ENCODE results near the gene TXNRD2. TPM values are rescaled to one million over a fixed set of nuclear protein-coding genes. Genes with fewer than 3 reads are reported as not detected.
A peak's percentile ranks its signal among the peaks of the same experiment; 100 is the strongest.

Gene TXNRD2
- total RNA-seq, 1 experiment from 2014 or later, result 5.0 TPM

GRCh38 chr22:19892925-19893324 lies 48.7 kb downstream of the TXNRD2 start:
- H3K36me3 ChIP-seq (replicated peaks; ENCODE audit: control insufficient read depth, insufficient read depth, low read length), result no peaks in the 10 kb centered on the region
- no peak overlapping the region for H3K4me3 ChIP-seq (ENCODE audit: insufficient read depth, low read depth, low read length)
- DNase-seq, result no peak
- no peaks in the 10 kb centered on the region for H3K27me3 ChIP-seq (ENCODE audit: control insufficient read depth, insufficient read depth, low read length)

GRCh38 chr22:19892257-19892879 lies 49.2 kb downstream of the TXNRD2 start:
- Histone ChIP-seq H3K4me3 (ENCODE audit: insufficient read depth, low read depth, low read length) (no peak overlapping the region), H3K27me3 (ENCODE audit: control insufficient read depth, insufficient read depth, low read length) (no peaks in the 10 kb centered on the region), H3K36me3 (replicated peaks; ENCODE audit: control insufficient read depth, insufficient read depth, low read length) (no peaks in the 10 kb centered on the region)
- peak; percentile 88 for DNase-seq

- DNase-seq, result peak; percentile 93
- H3K36me3 ChIP-seq (replicated peaks; ENCODE audit: control insufficient read depth, insufficient read depth, low read length), result no peaks in the 10 kb centered on the region
- H3K27me3 ChIP-seq (ENCODE audit: control insufficient read depth, insufficient read depth, low read length), result no peaks in the 10 kb centered on the region
- H3K4me3 ChIP-seq (ENCODE audit: insufficient read depth, low read depth, low read length), result no peak overlapping the region
Observed at GRCh38 chr22:19891317-19892256, 50.0 kb downstream of the TXNRD2 start.

- no peaks in the 10 kb centered on the region for H3K27me3 ChIP-seq (ENCODE audit: control insufficient read depth, insufficient read depth, low read length)
- DNase-seq, result no peak
Observed at GRCh38 chr22:19890502-19891316, 50.9 kb downstream of the TXNRD2 start.

GRCh38 chr22:19889951-19890350 lies 51.7 kb downstream of the TXNRD2 start:
- Histone ChIP-seq H3K4me3 (ENCODE audit: insufficient read depth, low read depth, low read length) (no peak overlapping the region), H3K36me3 (replicated peaks; ENCODE audit: control insufficient read depth, insufficient read depth, low read length) (no peaks in the 10 kb centered on the region), H3K27me3 (ENCODE audit: control insufficient read depth, insufficient read depth, low read length) (no peaks in the 10 kb centered on the region)
- peak; percentile 49 for DNase-seq

More at GRCh38 chr22:19890502-19891316, 50.9 kb downstream of the TXNRD2 start:
- Histone ChIP-seq H3K36me3 (replicated peaks; ENCODE audit: control insufficient read depth, insufficient read depth, low read length) (no peaks in the 10 kb centered on the region), H3K4me3 (ENCODE audit: insufficient read depth, low read depth, low read length) (no peak overlapping the region)

- no peaks in the 10 kb centered on the region for H3K27me3 ChIP-seq (ENCODE audit: control insufficient read depth, insufficient read depth, low read length)
- no peak overlapping the region for H3K4me3 ChIP-seq (ENCODE audit: insufficient read depth, low read depth, low read length)
- peak; percentile 60 for DNase-seq
- no peaks in the 10 kb centered on the region for H3K36me3 ChIP-seq (replicated peaks; ENCODE audit: control insufficient read depth, insufficient read depth, low read length)
Observed at GRCh38 chr22:19888131-19888746, 53.4 kb downstream of the TXNRD2 start.

- H3K27me3 ChIP-seq (ENCODE audit: control insufficient read depth, insufficient read depth, low read length), result no peaks in the 10 kb centered on the region
- no peak overlapping the region for H3K4me3 ChIP-seq (ENCODE audit: insufficient read depth, low read depth, low read length)
- no peaks in the 10 kb centered on the region for H3K36me3 ChIP-seq (replicated peaks; ENCODE audit: control insufficient read depth, insufficient read depth, low read length)
- peak; percentile 36 for DNase-seq
Observed at GRCh38 chr22:19887256-19887985, 54.2 kb downstream of the TXNRD2 start.

GRCh38 chr22:19886605-19887255 lies 54.9 kb downstream of the TXNRD2 start:
- DNase-seq, result peak; percentile 59
- Histone ChIP-seq H3K36me3 (replicated peaks; ENCODE audit: control insufficient read depth, insufficient read depth, low read length) (no peaks in the 10 kb centered on the region), H3K4me3 (ENCODE audit: insufficient read depth, low read depth, low read length) (no peak overlapping the region), H3K27me3 (ENCODE audit: control insufficient read depth, insufficient read depth, low read length) (no peaks in the 10 kb centered on the region)

- no peaks in the 10 kb centered on the region for H3K36me3 ChIP-seq (replicated peaks; ENCODE audit: control insufficient read depth, insufficient read depth, low read length)
- no peak overlapping the region for H3K4me3 ChIP-seq (ENCODE audit: insufficient read depth, low read depth, low read length)
- DNase-seq, result peak; percentile 51
- H3K27me3 ChIP-seq (ENCODE audit: control insufficient read depth, insufficient read depth, low read length), result no peaks in the 10 kb centered on the region
Observed at GRCh38 chr22:19885841-19886592, 55.6 kb downstream of the TXNRD2 start.

- H3K36me3 ChIP-seq (replicated peaks; ENCODE audit: control insufficient read depth, insufficient read depth, low read length), result no peaks in the 10 kb centered on the region
- peak; percentile 61 for DNase-seq
- H3K4me3 ChIP-seq (ENCODE audit: insufficient read depth, low read depth, low read length), result no peak overlapping the region
- no peaks in the 10 kb centered on the region for H3K27me3 ChIP-seq (ENCODE audit: control insufficient read depth, insufficient read depth, low read length)
Observed at GRCh38 chr22:19884954-19885751, 56.5 kb downstream of the TXNRD2 start.

GRCh38 chr22:19884161-19884953 lies 57.3 kb downstream of the TXNRD2 start:
- H3K4me3 ChIP-seq (ENCODE audit: insufficient read depth, low read depth, low read length), result no peak overlapping the region
- no peaks in the 10 kb centered on the region for H3K36me3 ChIP-seq (replicated peaks; ENCODE audit: control insufficient read depth, insufficient read depth, low read length)
- H3K27me3 ChIP-seq (ENCODE audit: control insufficient read depth, insufficient read depth, low read length), result no peaks in the 10 kb centered on the region
- peak; percentile 54 for DNase-seq
